Neural progenitor cell (in vitro differentiated cells): ENCODE measurements around the gene MSANTD3.

Source experiments
- EZH2 ChIP-seq: fragments of 200-600 bp; sonication (generic); IDR thresholded peaks from 2 replicates; pipeline ENCODE4 v1.6.1; 2017; ENCODE audit warnings: antibody characterized with exemption, mild to moderate bottlenecking, moderate library complexity
- TF ChIP-seq, protein P1 (sequence below): fragments of 200-600 bp; sonication (generic); IDR thresholded peaks from 2 replicates; pipeline ENCODE4 v1.5.1; 2017; ENCODE audit warnings: antibody characterized with exemption, mild to moderate bottlenecking

DNA sequence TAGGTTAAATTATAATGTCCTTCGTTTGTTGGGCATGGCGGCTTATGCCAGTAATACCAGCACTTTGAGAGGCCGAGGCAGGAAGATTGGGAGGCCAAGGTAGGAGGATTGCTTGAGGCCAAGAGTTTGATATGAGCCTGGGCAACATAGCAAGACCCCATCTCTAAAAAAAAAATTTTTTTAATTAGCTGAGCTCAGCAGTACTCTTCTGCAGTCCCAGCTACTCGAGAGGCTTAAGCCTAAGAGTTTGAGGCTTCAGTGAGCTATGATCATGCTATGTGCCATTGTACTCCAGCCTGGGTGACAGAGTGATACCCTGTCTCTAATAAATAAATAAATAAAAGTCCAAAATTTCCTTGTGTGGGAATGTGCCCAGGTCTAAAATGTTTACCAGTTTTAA is 9.1 kb upstream of the MSANTD3 start:
- no peak for TF ChIP-seq EZH2
- TF ChIP-seq, protein P1, sequence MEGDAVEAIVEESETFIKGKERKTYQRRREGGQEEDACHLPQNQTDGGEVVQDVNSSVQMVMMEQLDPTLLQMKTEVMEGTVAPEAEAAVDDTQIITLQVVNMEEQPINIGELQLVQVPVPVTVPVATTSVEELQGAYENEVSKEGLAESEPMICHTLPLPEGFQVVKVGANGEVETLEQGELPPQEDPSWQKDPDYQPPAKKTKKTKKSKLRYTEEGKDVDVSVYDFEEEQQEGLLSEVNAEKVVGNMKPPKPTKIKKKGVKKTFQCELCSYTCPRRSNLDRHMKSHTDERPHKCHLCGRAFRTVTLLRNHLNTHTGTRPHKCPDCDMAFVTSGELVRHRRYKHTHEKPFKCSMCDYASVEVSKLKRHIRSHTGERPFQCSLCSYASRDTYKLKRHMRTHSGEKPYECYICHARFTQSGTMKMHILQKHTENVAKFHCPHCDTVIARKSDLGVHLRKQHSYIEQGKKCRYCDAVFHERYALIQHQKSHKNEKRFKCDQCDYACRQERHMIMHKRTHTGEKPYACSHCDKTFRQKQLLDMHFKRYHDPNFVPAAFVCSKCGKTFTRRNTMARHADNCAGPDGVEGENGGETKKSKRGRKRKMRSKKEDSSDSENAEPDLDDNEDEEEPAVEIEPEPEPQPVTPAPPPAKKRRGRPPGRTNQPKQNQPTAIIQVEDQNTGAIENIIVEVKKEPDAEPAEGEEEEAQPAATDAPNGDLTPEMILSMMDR, result no peak
